Hematopoietic multipotent progenitor cell treated with erythropoietin and hydrocortisone succinate and interleukin-3 and kit ligand, for 8 days (in vitro differentiated cells): Measurements from ENCODE around the gene CLEC2B.

ENCODE experiments used
- DNase-seq: peaks from one replicate; pipeline ENCODE4 v3.0.0-alpha.2; 2015

The CLEC2B gene

GRCh38 chr12:9805883-9806282 is 63.3 kb downstream of the CLEC2B start:
- DNase-seq: no peak
